Measurements from ENCODE around the gene MICAL3. TPM values are rescaled to one million over a fixed set of nuclear protein-coding genes. Genes with fewer than 3 reads are reported as not detected.

Gene MICAL3
- total RNA-seq, 4 donors from 2014 or later, result 15.8 to 45.4 (median 31.6) TPM

DNA sequence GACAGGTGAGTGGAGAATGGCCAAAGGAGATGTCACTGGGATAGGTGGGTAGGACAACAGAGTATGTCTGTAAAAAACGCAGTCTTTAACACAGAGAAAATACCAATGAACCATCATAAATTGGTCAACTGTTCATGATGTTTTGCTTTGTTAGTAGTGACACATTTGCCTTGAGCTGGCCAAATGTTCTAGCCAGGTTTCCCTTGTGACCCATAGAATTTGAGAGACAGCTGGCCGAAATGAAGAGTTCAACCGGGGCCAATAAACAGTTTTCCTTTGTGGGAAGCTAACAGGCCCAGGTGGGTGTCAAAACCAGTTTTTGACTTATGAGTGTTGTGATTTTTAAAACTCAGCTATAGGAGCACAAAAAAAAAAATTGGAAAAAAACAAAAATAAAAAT, 133.5 kb downstream of the MICAL3 start:
- TF ChIP-seq, protein P1, sequence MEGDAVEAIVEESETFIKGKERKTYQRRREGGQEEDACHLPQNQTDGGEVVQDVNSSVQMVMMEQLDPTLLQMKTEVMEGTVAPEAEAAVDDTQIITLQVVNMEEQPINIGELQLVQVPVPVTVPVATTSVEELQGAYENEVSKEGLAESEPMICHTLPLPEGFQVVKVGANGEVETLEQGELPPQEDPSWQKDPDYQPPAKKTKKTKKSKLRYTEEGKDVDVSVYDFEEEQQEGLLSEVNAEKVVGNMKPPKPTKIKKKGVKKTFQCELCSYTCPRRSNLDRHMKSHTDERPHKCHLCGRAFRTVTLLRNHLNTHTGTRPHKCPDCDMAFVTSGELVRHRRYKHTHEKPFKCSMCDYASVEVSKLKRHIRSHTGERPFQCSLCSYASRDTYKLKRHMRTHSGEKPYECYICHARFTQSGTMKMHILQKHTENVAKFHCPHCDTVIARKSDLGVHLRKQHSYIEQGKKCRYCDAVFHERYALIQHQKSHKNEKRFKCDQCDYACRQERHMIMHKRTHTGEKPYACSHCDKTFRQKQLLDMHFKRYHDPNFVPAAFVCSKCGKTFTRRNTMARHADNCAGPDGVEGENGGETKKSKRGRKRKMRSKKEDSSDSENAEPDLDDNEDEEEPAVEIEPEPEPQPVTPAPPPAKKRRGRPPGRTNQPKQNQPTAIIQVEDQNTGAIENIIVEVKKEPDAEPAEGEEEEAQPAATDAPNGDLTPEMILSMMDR (IDR thresholded peaks at IDR 0.05; ENCODE audit: low read depth), result no peak

DNA sequence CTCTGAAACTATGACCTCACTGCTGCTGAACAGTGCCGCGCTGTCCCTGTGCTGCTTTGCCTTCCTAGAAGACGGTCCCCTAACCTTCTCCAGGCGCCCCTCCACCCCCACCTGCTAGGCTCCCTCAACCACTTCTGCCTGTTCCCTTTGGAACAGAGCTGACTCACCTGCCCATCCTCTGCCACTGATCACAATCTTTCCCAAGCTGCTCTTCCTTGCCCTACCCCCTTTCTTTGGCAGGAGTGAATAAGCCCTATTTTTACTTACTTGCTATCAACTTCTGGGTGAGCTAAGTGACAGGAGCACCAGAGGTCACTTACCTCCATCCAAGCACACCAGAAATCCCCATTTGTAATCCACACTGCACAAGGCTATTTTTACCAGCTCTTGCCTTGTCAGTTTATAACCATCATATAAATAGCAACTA, 134.1 kb downstream of the MICAL3 start:
- TF ChIP-seq, protein P1 (IDR thresholded peaks at IDR 0.05; ENCODE audit: low read depth), result no peak

DNA sequence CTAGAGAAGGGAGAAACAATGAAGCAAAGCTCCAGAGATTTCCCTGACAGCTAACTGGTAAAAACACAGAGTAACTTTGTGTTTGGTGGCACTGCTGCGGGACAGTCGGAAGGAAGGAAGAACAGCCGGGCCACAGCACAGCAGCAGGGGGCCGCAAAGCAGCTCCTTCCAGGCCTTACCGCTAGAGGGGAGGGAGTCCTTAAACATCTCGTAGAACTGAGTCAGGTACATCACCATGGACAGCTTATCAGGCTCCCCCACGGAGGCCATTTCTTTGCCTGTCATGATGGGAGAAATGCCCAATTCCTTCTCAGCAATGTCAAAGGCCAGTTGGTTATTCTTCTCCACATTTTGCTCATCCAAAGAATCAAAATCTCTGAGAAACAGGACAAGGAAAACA, 135.5 kb downstream of the MICAL3 start:
- TF ChIP-seq, protein P1 (IDR thresholded peaks at IDR 0.05; ENCODE audit: low read depth), result no peak

DNA sequence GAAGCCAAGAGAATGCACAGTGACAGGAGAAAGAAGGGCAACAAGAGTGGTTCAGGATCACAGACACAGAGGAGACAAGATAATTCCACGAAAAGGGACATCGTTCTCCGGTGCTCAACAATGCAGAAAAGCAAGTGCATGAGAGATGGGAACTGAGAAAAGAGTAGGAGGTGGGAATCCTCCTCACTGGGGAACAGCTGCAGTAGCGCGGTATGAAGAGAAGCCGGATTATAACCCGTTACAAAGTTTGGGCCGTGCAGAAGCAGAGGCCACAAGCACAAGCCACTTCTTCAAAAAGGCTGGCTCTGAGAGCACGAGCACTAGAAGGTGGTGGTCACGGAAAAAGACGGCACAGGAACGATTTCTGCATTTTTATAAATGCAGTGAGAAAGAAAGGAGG, 135.9 kb downstream of the MICAL3 start:
- TF ChIP-seq, protein P1 (IDR thresholded peaks at IDR 0.05; ENCODE audit: low read depth), result no peak

DNA sequence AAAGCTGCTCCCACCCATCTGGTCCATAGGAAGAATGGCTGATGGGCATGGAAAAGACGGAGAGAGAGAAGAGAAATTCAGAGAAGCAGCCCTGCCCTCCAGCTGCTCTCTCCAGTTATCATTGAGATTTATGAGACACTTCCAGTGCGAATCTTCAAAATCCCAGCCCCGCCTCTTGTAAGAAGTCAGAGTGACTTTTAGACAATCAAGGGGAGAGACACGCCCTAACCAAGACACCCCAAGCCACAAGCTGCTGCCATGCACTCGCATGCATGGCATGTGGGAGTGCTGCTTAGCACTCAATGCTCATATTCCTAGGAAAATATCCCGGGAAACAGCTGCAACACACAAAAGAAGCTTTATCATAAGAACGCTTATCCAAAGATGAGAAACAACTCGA, 139.5 kb downstream of the MICAL3 start:
- TF ChIP-seq, protein P1 (IDR thresholded peaks at IDR 0.05; ENCODE audit: low read depth), result no peak

DNA sequence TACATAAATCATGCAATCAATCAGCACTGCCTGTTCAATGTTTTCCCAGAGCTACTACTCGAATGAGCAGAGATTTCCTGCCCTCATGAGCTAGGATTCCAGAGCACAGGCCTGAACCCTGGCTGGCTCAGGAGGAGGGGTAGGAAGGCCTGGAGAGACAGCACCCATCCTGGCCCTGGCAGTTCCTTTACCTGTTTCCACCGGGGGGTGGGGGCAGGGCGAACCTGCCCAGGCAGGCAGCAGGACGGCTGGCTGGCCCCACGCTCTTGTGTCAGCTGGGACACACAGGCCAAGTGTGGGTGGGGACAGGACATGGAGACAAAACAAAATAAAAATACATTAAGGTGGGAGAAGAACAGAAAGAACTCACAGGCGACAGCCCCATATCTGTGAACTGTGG, 140.3 kb downstream of the MICAL3 start:
- TF ChIP-seq, protein P1 (IDR thresholded peaks at IDR 0.05; ENCODE audit: low read depth), result no peak

DNA sequence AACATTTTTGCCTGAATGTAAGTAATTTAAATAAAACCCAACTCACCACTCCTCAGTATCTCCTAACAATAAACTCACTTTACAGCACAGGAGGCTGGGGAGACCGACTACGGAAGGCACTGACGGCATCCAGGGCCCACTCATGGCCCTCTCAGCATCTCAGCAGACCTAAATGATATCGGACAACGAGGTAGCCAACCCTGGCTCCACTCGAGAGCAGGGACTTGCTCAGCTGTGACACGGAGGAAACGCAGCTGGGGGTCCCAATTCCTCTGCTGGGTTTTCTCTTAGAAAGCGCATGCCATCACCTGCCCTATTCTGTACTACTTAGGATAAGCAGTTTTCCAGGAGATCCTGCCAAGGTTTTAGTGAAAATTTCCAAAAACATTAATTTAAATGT, 141.0 kb downstream of the MICAL3 start:
- TF ChIP-seq, protein P1 (IDR thresholded peaks at IDR 0.05; ENCODE audit: low read depth), result no peak

Measured in subcutaneous adipose tissue (tissue), 4 donors.